NCI-H1694 (cell line): ENCODE measurements around the gene ERRFI1.

Source experiments
- DNase-seq: peaks from one replicate; lab custom pipeline; 2025; lab: John Stamatoyannopoulos, UW

Gene ERRFI1

DNA sequence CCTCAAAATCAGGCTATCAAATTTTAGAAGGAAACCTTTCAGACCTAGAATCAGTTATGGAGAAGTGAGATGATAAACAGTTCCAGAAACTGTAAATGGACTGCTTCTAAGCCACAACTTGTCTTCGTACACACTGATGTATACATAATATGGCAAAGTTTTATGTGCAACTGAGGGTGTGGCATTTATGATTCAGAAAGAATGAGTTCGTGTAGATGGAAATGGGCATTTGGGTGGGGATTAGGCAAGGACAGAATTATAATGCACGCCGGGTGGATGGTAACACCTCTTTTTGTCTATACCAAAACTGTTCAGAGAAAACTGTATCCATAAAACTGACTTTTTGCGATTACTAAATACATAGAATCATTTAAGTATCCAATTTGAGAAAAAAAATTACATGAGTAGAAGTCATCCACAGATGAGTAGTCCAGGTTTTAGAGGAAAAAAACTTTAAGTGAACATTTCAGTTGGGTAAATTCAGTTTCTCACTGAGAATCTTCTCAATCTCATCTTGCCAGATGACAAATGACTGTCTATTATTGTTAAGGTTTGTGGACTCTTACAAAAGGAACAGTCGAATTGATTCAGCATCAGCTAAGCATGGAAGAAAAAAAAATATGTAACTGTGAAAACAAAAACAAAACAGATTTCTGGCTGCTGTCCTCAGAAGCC, 22.5 kb downstream of the ERRFI1 start:
- DNase-seq, result no peak

DNA sequence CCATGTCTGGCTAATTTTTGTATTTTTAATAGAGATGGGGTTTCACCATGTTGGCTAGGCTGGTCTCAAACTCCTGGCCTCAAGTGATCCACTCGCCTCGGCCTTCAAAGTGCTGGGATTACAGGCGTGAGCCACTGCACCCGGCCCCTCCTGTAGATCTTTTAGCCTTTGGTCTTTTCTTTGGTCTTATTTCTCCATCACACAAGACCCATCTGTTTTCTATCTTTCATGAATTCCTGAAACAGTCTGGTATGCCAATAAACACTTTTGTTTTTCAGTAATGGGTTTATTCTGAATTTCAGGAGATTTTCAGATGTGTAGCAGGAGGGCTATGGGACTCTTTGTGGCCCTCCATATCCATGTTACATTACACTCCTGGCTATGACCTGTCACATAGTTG, 23.2 kb downstream of the ERRFI1 start:
- no peak for DNase-seq

DNA sequence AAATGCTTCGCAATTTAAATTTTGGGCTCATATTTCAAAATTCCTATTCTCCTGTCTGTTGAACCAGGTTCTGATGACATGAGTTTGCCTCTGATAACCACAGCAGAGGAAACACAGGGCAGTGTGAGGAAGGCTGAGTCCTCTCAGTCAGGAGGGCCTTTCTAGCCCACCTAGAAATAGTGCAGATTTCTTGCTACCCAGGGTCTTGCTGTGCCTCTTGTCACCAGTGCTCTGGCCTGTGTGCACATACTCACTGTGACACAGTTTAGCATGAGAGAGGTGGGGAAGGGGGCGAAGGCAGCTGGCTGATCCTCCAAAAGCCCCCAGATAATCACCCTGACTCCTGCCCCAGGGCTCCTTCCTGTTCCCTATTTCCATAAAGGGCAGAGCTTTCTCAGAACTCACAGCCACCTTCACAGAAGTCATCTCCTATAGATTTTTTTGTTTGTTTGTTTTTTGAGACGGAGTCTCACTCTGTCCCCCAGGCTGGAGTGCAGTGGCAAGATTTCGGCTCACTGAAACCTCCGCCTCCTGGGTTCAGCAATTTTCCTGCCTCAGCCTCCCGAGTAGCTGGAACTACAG, 23.7 kb downstream of the ERRFI1 start:
- no peak for DNase-seq

DNA sequence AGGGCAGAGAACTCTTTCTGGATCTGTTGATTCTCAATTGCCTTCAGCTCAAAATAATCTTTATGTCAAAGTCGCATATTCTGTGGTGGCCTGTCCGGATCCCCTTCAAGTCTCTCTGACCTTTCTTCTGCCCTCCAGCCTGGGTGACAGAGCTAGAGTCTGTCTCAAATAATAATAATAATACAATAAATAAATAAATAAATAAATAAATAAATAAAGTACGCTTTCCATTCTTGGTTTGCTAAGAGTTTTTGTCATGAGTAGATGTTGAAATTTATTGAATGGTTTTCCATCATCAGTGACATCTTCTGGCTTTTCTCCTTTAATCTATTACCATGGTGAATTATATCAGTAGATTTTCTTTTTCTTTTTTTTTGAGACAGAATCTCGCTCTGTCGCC, 30.7 kb downstream of the ERRFI1 start:
- no peak for DNase-seq

DNA sequence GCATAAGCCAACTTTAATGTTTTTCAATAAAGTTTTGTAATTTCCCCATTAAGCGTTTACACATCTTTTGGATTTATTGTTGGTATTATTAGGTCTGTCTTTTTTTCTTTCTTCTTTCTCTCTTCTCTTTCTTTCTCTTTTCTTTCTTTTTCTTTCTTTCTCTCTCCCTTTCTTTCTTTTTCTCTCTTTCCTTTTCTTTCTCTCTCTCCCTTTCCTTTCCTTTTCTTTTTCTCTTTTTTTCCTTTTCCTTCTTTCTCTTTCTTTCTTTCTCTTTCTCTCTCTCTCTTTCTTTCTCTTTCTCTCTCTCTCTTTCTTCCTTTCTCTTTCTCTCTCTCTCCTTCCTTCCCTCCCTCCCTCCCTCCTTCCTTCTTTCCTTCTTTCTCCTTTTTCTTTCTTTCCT, 31.3 kb downstream of the ERRFI1 start:
- DNase-seq, result no peak

DNA sequence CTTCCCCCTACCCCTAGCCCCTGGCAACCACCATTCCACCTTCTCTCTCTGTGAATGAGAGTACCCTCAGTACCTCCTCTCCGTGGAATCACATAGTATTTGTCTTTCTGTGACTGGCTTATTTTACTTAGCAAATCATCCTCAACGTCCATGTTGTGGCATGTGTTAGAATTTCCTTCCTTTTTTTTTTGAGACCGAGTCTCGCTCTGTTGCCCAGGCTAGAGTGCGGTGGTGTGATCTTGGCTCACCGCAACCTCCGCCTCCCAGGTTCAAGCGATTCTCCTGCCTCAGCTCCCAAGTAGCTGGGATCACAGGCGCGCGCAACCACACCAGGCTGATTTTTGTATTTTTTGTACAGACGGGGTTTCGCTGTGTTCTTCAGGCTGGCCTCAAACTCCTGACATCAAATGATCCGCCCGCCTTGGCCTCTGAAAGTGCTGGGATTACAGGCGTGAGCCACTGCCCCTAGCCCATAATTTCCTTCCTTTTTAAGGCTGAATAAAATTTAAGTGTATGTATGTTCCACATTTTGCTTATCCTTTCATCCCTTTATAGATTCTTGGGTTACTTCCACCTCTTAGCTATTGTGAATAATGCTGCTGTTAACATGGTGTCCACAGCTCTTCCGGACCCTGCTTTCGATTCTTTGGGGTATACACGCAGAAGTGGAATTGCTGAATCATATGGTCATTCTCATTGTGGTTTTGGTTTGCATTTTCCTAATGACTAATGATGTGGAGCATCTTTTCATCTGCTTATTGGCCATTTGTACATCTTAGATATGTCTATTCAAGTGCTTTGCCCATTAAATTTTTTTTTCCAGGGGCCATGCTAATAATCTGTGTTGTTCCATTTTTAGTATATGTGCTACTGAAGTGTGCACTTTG, 32.3 kb downstream of the ERRFI1 start:
- DNase-seq, result no peak

DNA sequence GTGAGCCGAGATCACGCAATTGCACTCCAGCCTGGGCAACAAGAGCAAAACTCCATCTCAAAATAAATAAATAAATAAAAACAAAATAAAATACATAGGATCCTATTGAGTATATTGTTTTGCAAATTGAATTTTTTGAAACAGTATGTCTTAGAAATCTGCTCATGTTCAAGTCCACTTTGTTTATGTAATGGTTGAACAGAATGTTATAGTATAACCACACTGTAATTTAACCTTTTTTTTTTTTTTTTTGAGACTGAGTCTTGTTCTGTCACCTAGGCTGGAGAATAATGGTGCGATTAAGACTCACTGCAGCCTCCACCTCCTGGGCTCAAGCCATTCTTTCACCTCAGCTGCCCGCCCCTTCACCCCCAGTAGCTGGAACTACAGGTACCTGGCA, 33.2 kb downstream of the ERRFI1 start:
- DNase-seq, result no peak

DNA sequence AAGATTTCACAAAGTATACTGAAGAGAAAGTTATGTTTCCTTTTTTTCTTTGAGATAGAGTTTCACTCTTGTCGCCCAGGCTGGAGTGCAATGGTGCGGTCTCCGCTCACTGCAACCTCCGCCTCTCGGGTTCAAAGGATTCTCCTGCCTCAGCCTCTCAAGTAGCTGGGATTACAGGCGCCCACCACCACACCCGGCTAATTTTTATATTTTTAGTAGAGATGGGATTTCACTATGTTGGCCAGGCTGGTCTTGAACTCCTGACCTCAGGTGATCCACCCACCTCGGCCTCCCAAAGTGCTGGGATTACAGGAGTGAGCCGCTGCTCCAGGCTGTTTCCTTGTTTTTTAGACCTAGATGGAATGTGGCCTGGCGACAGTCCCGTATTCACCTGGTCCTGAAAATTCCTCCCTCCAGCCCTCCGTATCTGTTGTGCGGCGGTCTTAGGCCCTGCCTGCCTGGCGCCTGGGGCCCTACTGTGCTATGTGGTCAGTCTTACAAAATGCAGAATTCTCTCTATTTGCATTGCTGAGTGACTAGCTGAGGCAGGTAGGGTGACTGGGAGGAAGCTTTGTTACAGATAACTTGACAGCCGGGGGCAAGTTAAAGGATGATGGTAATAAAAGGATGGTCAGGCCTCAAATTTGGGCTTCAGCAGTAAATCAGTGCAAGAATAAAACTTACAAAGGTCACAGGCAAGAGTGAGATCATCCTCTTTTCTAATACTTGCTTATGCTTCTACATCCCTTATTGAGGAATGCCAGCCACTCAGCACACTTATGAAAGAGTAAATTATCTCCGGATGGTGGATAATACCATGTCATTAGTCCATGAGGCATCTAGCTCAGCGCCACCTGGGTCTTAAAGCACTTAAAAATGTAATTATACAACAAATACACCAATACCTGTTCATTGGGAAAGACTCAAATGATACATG, 34.3 kb downstream of the ERRFI1 start:
- no peak for DNase-seq

DNA sequence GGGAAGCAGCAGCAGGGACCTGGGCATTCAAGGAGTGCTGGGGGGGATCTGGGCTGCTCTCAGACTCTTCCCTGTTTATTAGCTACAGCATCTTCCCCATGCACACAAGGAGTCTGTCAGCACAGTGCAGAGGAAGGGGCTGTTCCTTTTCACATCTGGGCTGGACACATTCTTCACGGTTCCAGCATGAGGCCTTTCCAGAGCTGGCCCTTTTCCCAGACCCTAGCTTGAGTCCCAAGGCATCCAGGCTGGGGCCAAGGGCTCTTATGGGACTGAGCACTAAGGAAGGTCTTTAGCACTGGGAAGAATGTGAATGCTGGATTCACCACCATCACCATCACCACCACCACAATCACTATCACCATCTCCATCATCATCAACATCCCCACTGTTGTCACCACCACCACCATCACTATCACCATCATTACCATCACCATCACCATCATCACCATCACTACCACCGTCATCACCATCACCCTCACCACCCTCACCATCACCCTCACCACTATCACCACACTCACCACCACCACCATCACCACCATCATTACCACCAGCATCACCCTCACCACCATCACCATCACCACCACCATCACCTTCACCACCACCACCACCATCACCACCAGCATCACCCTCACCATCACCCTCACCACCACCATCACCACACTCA, 36.2 kb downstream of the ERRFI1 start:
- DNase-seq, result no peak

DNA sequence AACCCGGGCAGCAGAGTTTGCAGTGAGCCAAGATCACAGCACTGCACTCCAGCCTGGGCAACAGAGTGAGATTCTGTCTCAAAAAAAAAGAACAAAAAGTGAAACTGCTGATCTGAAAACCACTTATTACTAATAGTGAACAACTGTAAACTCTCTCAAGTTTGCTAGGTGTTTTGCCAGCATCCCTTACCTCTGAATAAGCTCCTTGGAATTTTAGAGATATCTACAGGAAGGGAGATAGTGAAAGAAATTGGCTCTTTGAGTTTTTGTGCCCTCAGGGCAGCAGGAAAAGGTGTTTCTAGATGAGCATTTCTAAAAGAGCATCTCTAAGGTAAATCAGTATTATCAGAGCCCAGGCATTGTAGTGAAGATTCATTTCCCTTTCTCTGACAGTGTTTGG, 37.5 kb downstream of the ERRFI1 start:
- DNase-seq, result no peak

DNA sequence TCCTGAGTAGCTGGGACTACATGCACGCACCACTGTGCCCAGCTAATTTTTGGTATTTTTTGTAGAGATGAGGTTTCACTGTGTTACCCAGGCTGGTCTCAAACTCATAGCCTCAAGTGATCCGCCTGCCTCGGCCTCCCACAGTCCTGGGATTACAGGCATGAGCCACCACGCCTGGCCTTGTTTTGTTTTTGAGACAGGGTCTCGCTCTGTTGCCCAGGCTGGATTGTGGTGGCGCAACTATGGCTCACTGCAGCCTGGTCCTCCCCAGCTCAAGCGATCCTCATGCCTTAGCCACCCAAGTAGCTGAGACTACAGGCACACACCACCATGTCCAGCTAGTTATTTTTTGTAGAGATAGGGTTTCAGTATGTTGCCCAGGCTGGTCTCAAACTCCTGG, 38.6 kb downstream of the ERRFI1 start:
- DNase-seq, result no peak

DNA sequence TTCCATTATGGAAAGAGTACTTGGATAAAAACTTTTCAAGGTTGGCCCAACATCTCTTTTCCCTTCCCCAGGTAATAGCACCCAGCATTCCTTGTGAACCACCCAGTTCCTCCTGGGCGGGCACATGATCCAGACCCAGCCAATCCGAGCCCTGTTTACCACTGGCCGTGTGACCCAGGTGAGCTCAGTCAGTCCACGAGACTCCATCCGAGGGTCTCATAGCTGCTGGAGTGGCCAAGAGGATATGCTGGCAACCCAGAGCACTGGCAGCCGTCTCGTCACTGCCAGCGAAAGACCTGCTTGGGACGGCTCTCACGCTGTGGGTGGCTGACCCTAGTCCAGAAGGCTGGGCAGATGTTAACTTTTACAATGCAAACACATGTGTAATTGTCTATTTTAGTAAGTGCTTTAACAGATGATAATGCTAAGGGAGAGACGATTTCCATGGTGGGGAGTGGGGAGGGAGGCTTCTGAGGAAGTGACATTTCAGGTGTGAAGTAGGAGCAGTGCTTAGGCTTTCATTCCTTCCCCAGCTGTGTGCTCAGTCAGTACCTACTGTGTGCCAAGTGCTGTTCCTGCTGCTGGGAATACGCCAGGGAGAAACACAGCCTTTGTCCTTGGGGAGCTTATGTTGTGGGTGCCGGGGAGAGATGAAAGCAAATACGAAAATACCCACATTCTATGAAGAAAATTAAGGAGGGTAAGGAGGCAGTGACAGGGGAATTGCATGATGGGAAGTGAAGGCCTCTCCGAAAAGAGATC, 40.1 kb downstream of the ERRFI1 start:
- DNase-seq, result no peak

DNA sequence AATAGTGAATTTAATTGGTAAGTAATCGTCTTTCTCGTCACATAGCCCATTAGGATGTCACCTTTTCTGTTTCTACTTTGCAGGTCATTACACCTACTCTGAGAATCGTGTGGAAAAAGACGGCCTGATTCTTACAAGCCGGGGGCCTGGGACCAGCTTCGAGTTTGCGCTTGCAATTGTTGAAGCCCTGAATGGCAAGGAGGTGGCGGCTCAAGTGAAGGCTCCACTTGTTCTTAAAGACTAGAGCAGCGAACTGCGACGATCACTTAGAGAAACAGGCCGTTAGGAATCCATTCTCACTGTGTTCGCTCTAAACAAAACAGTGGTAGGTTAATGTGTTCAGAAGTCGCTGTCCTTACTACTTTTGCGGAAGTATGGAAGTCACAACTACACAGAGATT, 41.3 kb downstream of the ERRFI1 start:
- no peak for DNase-seq

DNA sequence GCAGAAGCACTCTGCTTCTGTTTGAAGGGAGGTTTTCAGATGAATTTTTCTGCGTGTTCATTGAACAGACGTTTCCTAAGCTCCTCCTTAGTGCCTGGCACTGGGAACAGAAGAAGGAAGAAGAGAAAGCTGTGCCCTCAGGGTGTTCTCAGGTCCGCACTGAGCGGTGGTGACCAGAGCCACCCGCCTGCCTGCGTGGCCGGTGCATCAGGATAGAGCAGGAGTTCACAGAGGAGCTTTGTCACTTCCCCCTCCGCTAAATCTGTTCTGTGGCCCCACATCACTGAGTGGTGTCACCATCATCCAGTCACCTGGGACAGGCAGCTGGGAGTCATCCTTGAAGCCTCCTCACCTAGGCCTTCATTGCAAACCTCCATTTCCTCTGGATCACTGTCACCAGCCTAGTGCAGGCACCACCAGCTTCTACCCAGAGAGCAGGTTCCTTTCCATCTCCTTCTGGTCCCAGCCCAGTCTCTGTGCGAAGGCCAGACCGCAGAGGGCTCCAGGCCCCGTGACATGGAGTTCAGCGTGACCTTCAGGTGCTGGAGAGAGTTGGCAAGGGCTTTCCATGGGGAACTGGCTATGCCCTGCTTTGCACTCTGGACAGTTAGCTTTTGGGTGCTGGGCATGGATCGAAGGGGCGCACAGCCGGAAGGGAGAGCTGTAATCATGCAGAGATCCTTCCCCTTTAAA, 42.9 kb downstream of the ERRFI1 start:
- DNase-seq, result no peak

DNA sequence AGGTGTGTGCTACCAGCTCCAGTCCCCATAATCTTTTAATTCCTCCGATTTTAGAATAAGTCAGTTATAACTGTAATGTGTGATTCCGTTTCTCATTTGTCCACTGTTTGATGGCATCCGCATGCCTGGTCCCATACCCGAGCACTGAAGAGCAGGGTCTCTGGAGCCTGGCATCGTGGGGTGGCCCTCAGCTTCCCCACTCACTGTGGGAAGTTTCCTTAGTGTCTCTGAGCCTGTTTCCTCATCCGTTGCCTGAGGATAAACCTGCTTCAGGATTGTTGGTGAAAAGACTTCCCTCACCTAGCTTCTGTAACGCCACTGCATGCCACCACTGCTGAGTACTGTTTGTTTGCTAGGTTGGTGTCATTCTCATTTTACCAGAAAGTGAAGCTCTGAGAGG, 45.1 kb downstream of the ERRFI1 start:
- DNase-seq, result no peak

DNA sequence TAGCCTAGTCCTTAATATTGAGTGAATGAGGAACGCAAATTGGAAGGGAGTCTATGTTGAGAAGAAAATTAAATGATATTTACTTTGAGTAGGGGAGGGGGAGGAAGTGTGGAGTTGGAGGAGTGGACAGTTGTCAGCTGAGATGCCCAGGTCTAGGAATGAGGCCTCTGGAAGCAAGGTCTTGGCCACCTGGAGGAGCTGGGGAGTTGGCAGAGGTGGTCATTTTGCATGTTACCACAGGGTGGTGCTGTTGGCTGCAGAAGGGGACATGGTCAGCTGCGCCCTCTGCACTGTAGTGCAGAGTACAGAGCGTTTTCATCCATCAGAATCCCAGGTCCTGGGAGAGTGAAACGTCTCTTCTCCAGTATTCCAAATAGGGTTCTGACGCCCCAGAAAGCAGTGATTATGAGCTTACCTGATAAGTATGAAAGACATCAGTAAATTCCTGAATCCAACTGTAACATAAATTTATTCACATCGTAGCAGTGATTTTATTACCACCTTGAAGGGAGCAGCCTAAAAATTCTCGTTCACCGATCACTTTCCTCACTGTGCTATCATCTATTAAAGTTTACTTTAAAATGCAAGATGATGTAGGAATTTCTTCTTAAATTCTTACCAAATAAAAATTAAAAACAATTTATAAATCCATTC, 50.8 kb downstream of the ERRFI1 start:
- peak; percentile 12 for DNase-seq

DNA sequence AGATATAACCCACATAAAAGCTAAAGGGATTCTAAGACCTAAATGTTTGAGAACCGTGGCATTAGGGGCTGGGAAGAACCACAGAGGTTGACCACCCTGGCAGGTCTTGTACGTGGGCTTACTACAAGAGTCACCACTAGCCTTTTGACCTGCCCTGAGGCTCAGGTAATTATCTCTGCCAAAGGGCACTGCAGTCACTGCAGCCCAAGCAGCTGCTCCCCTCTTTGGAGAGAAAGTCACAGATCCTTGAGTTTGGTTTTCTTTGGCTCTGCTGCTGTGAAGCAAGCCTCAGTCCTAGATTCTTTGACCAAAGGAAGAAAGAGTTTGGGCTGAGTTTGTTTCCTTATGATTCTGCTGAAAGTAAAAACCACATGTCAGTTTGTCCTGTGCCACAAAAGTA, 53.0 kb downstream of the ERRFI1 start:
- no peak for DNase-seq

DNA sequence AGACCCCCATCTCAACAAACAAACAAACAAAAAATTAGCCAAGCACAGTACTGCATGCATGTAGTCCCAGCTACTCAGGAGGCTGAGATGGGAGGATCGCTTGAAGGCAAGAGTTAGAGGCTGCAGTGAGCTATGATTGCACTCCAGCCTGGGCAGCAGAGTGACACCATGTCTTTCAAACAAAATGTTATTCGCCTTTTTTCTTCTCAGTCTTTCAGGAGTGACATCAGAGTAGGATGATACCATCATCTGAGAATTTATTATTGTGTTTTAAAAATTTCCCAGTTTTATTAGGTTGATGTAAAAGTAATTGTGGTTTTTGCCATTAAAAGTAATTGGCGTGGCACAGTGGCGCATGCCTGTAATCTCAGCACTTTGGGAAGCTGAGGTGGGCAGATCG, 53.8 kb downstream of the ERRFI1 start:
- DNase-seq, result no peak

DNA sequence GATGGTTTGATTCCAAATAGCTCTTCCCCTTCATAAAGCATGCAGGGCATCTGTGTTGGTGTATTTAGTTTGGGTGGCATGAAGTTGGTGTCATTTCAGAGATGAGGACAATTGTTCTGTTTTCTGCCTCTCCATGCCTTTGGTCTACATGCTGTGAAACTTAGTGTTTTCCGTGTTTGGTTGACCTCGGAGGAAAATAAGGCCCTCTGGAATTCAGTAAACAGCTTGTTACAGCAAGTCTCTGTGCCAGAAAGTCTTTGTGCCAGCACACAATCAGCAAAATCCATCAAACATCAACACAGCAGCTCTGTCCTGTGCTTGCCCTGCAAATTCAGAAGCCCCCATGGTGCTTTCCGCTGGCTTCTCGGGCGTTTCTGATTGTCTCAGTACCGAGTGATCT, 55.1 kb downstream of the ERRFI1 start:
- DNase-seq, result no peak

DNA sequence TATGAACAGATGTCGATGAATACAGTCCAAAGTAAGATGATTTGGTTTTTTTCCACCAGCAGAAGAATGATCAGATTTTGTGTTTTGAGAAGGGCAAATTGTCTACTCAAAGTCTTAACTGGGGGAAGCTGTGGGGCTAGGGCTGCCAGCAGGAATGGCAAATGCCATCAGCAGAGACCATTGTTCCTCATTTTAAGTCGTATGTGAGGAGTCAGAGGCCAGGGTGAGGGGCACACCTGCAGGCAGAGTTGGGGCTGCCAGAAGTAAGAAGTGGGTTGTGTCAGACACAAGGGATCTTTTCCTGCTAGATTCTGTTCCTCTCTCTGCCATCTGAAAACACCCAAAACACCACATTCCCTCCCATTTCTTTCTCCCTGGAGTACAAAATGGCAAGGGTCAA, 55.9 kb downstream of the ERRFI1 start:
- no peak for DNase-seq
